ACC112 (cell line): ENCODE measurements around the gene OR6C65.

Source experiments
- H2AFZ ChIP-seq: fragments of 200-600 bp; sonication (generic); one replicate; pipeline ENCODE4 v1.6.0; 2017; ENCODE audit warnings: antibody characterized with exemption, low read length; ENCODE audit not compliant: unreplicated experiment
- H3K27ac ChIP-seq: fragments of 200-600 bp; sonication (generic); 2 replicates; pipeline ENCODE4 v1.5.1; 2014; ENCODE audit warnings: low read depth, mild to moderate bottlenecking, antibody characterized with exemption, low read length, moderate library complexity
- H3K27me3 ChIP-seq: fragments of 200-600 bp; sonication (generic); 2 replicates; pipeline ENCODE4 v1.6.1; 2014; ENCODE audit warnings: mild to moderate bottlenecking, antibody characterized with exemption, low read length, moderate library complexity, mixed read lengths; ENCODE audit not compliant: insufficient read depth
- H3K36me3 ChIP-seq: fragments of 200-600 bp; sonication (generic); 2 replicates; pipeline ENCODE4 v1.6.1; 2016; ENCODE audit warnings: mild to moderate bottlenecking, antibody characterized with exemption, low read length, moderate library complexity, mixed read lengths; ENCODE audit not compliant: insufficient read depth
- H3K4me1 ChIP-seq: fragments of 200-600 bp; sonication (generic); one replicate; pipeline ENCODE4 v1.6.1; 2016; ENCODE audit warnings: low read length, mixed read lengths; ENCODE audit not compliant: insufficient read depth, unreplicated experiment, control insufficient read depth
- H3K4me3 ChIP-seq: fragments of 200-600 bp; sonication (generic); 2 replicates; pipeline ENCODE4 v1.5.1; 2014; ENCODE audit warnings: mild to moderate bottlenecking, low read depth, low read length
- H3K79me2 ChIP-seq: fragments of 200-600 bp; sonication (generic); one replicate; pipeline ENCODE4 v1.6.0; 2016; ENCODE audit warnings: low read length; ENCODE audit not compliant: control insufficient read depth, unreplicated experiment, insufficient read depth

The OR6C65 gene

DNA sequence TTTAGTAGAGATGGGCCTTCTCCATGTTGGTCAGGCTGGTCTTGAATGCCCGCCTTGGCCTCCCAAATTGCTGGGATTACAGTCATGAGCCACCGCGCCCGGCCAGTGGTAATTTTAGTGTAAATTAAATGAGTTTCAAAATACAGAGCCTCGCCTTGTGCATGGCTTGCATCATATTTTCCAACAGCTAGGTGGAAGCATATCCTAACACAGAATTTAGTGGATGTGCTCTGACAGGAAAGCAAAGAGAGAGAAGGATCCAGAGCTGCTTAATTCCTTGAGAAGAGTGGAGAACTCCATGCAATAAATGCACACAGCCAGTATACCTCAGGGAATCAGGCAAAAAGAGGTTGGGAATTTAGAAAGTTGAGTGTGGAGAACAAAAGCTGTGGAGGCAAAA is 46.0 kb downstream of the OR6C65 start:
- no peak overlapping the region for H2AFZ ChIP-seq
- H3K36me3 ChIP-seq = no peaks in the 10 kb centered on the region
- H3K27me3 ChIP-seq = peaks cover 12% of the 10 kb centered on the region

GRCh38 chr12:55448825-55449224 is 48.5 kb downstream of the OR6C65 start:
- no peaks in the 10 kb centered on the region for H3K36me3 ChIP-seq
- no peak overlapping the region for H3K27ac ChIP-seq
- no peak overlapping the region for H2AFZ ChIP-seq
- no peaks in the 10 kb centered on the region for H3K79me2 ChIP-seq
- peaks cover 17% of the 10 kb centered on the region for H3K27me3 ChIP-seq
- no peaks in the 10 kb centered on the region for H3K4me1 ChIP-seq
- no peak overlapping the region for H3K4me3 ChIP-seq

More for the DNA sequence above, 46.0 kb downstream of the OR6C65 start:
- H3K4me1 ChIP-seq = no peaks in the 10 kb centered on the region
- no peak overlapping the region for H3K27ac ChIP-seq
- no peak overlapping the region for H3K4me3 ChIP-seq
- no peaks in the 10 kb centered on the region for H3K79me2 ChIP-seq
